Smooth muscle cell (in vitro differentiated cells): ENCODE data around the gene TMC3. TPM values are rescaled to one million over a fixed set of nuclear protein-coding genes. Genes with fewer than 3 reads are reported as not detected.
A peak's percentile ranks its signal among the peaks of the same experiment; 100 is the strongest.

Source experiments
- DNase-seq: peaks from one replicate; lab custom pipeline; 2025; ENCODE audit not compliant: unreplicated experiment; lab: John Stamatoyannopoulos, UW
- H2AFZ ChIP-seq: fragments of 200-600 bp; sonication (generic); 2 replicates; pipeline ENCODE4 v1.6.0; 2016; ENCODE audit warnings: antibody characterized with exemption, low read depth, mild to moderate bottlenecking
- H3F3A ChIP-seq: fragments of 200-600 bp; sonication (generic); 2 replicates; pipeline ENCODE4 v1.6.0; 2017; ENCODE audit warnings: antibody characterized with exemption, low read depth
- H3K27ac ChIP-seq: fragments of 200-600 bp; sonication (generic); 2 replicates; pipeline ENCODE4 v1.5.1; 2016; ENCODE audit warnings: low read depth, mild to moderate bottlenecking
- H3K27me3 ChIP-seq: fragments of 200-600 bp; sonication (generic); 2 replicates; pipeline ENCODE4 v1.6.1; 2016; ENCODE audit warnings: low read depth, mild to moderate bottlenecking
- H3K36me3 ChIP-seq: fragments of 200-600 bp; sonication (generic); 2 replicates; pipeline ENCODE4 v1.5.1; 2016; ENCODE audit warnings: low read depth
- H3K4me1 ChIP-seq: fragments of 200-600 bp; sonication (generic); 2 replicates; pipeline ENCODE4 v1.5.1; 2016; ENCODE audit warnings: low read depth
- H3K4me2 ChIP-seq: fragments of 200-600 bp; sonication (generic); 2 replicates; pipeline ENCODE4 v1.6.0; 2016; ENCODE audit warnings: mild to moderate bottlenecking
- H3K4me3 ChIP-seq: fragments of 200-600 bp; sonication (generic); 2 replicates; pipeline ENCODE4 v1.5.1; 2016; ENCODE audit warnings: mild to moderate bottlenecking
- H3K79me2 ChIP-seq: fragments of 200-600 bp; sonication (generic); 2 replicates; pipeline ENCODE4 v1.6.0; 2016; ENCODE audit warnings: low read depth, mild to moderate bottlenecking
- H3K9ac ChIP-seq: fragments of 200-600 bp; sonication (generic); 2 replicates; pipeline ENCODE4 v1.6.0; 2016; ENCODE audit warnings: low read depth
- H3K9me3 ChIP-seq: fragments of 200-600 bp; sonication (generic); replicated peaks from 2 replicates; pipeline ENCODE4 v1.5.1; 2016; ENCODE audit warnings: low read depth
- H4K20me1 ChIP-seq: fragments of 200-600 bp; sonication (generic); 2 replicates; pipeline ENCODE4 v1.6.0; 2016; ENCODE audit warnings: low read depth
- WGBS: methylation state at CpG from one replicate; pipeline ENCODE4 v1.1.7; 2016; ENCODE audit warnings: low lambda C conversion rate; 5-methylcytosine and 5-hydroxymethylcytosine counted together
- polyA plus RNA-seq: library from polyadenylated mRNA; unstranded; fragments of >200 nt; fragmentation: Nextera tagmentation; extraction: Ambion mirVana; gene quantifications from 2 replicates; pipeline ENCODE4 v1.2.1, GENCODE V29; 2016
- total RNA-seq: library from RNA; depleted of rRNA; stranded (reverse); fragments of >200 nt; gene quantifications from 2 replicates; pipeline ENCODE4 v1.2.3, GENCODE V29; 2014
- TF ChIP-seq, protein P1 (sequence below): fragments of 200-600 bp; sonication (generic); IDR thresholded peaks from 2 replicates; pipeline ENCODE4 v1.5.1; 2017; ENCODE audit warnings: borderline replicate concordance, mild to moderate bottlenecking, antibody characterized with exemption; ENCODE audit not compliant: insufficient read depth, poor library complexity, severe bottlenecking

The TMC3 gene
- total and polyA plus RNA-seq, 2 experiments from 2014 or later, result not detected

DNA sequence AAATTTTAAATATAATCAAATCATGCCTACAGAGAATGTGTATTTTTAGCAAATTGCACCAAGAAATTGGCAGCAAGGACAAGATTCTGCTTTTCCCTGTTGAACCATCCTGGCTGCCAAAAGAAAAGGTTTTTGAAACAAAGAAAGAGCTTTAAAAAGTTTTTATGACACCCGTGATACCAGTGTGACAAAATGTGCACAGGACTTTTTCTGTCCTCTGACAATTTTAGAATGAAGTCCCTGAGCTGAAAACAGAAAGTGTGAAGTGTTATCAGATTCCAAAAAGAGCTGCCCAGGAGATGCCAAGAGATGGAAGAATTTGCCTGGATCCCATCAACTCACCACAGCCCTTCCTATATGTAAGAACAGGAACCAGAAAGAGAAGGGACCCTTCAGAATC is 33.2 kb upstream of the TMC3 start:
- DNase-seq, result no peak
- Histone ChIP-seq H3K27ac (no peak overlapping the region), H3K4me2 (no peak overlapping the region), H3F3A (no peaks in the 10 kb centered on the region), H3K27me3 (peaks cover 27% of the 10 kb centered on the region), H3K4me1 (no peaks in the 10 kb centered on the region), H3K36me3 (no peaks in the 10 kb centered on the region), H3K9ac (no peak overlapping the region), H3K4me3 (no peak overlapping the region), H3K79me2 (no peaks in the 10 kb centered on the region), H2AFZ (no peak overlapping the region), H3K9me3 (no peaks in the 10 kb centered on the region), H4K20me1 (no peaks in the 10 kb centered on the region)
- WGBS, result 79% methylated on average over 1 of the region's 1 CpG
- TF ChIP-seq, protein P1, sequence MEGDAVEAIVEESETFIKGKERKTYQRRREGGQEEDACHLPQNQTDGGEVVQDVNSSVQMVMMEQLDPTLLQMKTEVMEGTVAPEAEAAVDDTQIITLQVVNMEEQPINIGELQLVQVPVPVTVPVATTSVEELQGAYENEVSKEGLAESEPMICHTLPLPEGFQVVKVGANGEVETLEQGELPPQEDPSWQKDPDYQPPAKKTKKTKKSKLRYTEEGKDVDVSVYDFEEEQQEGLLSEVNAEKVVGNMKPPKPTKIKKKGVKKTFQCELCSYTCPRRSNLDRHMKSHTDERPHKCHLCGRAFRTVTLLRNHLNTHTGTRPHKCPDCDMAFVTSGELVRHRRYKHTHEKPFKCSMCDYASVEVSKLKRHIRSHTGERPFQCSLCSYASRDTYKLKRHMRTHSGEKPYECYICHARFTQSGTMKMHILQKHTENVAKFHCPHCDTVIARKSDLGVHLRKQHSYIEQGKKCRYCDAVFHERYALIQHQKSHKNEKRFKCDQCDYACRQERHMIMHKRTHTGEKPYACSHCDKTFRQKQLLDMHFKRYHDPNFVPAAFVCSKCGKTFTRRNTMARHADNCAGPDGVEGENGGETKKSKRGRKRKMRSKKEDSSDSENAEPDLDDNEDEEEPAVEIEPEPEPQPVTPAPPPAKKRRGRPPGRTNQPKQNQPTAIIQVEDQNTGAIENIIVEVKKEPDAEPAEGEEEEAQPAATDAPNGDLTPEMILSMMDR, result no peak

- Histone ChIP-seq H3K4me2 (no peak overlapping the region), H3F3A (no peaks in the 10 kb centered on the region), H2AFZ (no peak overlapping the region), H3K9ac (no peak overlapping the region), H3K27me3 (peaks cover 4% of the 10 kb centered on the region), H3K4me3 (no peak overlapping the region), H3K9me3 (no peaks in the 10 kb centered on the region), H4K20me1 (no peaks in the 10 kb centered on the region), H3K4me1 (no peaks in the 10 kb centered on the region), H3K79me2 (no peaks in the 10 kb centered on the region), H3K27ac (no peak overlapping the region), H3K36me3 (no peaks in the 10 kb centered on the region)
- WGBS, result 27% methylated on average over 6 of the region's 6 CpGs
- DNase-seq, result no peak
- TF ChIP-seq, protein P1, result peak; percentile 68
These were observed 26.7 kb upstream of the TMC3 start for GRCh38 chr15:81400640-81401236.

- no peaks in the 10 kb centered on the region for H3K9me3 ChIP-seq
- no peaks in the 10 kb centered on the region for H4K20me1 ChIP-seq
- H3K27ac ChIP-seq, result no peak overlapping the region
- H3K79me2 ChIP-seq, result no peaks in the 10 kb centered on the region
- H3F3A ChIP-seq, result no peaks in the 10 kb centered on the region
- no peak overlapping the region for H2AFZ ChIP-seq
- no peak overlapping the region for H3K9ac ChIP-seq
- no peak overlapping the region for H3K4me2 ChIP-seq
- DNase-seq, result no peak
- TF ChIP-seq, protein P1, result no peak
- peaks cover 4% of the 10 kb centered on the region for H3K27me3 ChIP-seq
- no peaks in the 10 kb centered on the region for H3K36me3 ChIP-seq
- WGBS, result 34% methylated on average over 5 of the region's 5 CpGs
- no peak overlapping the region for H3K4me3 ChIP-seq
- H3K4me1 ChIP-seq, result no peaks in the 10 kb centered on the region
These were observed 25.0 kb upstream of the TMC3 start for GRCh38 chr15:81398910-81399551.

- H3K9ac ChIP-seq, result no peak overlapping the region
- no peaks in the 10 kb centered on the region for H3K4me1 ChIP-seq
- no peak overlapping the region for H2AFZ ChIP-seq
- no peak overlapping the region for H3K4me2 ChIP-seq
- TF ChIP-seq, protein P1, result no peak
- no peak overlapping the region for H3K4me3 ChIP-seq
- H3K36me3 ChIP-seq, result no peaks in the 10 kb centered on the region
- no peaks in the 10 kb centered on the region for H4K20me1 ChIP-seq
- H3K79me2 ChIP-seq, result no peaks in the 10 kb centered on the region
- H3K27ac ChIP-seq, result no peak overlapping the region
- 93% methylated on average over 3 of the region's 3 CpGs for WGBS
- no peaks in the 10 kb centered on the region for H3F3A ChIP-seq
- no peak for DNase-seq
- H3K27me3 ChIP-seq, result peaks cover 4% of the 10 kb centered on the region
- H3K9me3 ChIP-seq, result no peaks in the 10 kb centered on the region
These were observed 24.4 kb upstream of the TMC3 start for GRCh38 chr15:81398456-81398855.
